OCI-LY7 (cell line): ENCODE measurements around the gene DNAAF8. TPM values are rescaled to one million over a fixed set of nuclear protein-coding genes. Genes with fewer than 3 reads are reported as not detected.
"Not testable (repeated sequence)": the region's sequence is repeated elsewhere in the genome, so short reads cannot be mapped to it uniquely, and the experiment has no call there.

Source experiments
- BruUV-seq: library from RNA; stranded (reverse); fragments of 400-500 nt; replicated peaks from 2 replicates; lab custom pipeline; 2021; lab: Mats Ljungman, UMichigan
- CTCF ChIA-PET: fragments of 300-600 bp; sonication (Branson Sonifier 250); formaldehyde crosslinking; loops from one replicate; lab custom pipeline; 2022; ENCODE audit warnings: antibody characterized with exemption; ENCODE audit not compliant: unreplicated experiment; lab: Charles Lee
- POLR2A ChIA-PET: fragments of 300-600 bp; sonication (Branson Sonifier 250); formaldehyde crosslinking; loops from one replicate; lab custom pipeline; 2022; ENCODE audit warnings: antibody characterized with exemption; lab: Charles Lee
- DNase-seq: peaks from one replicate; pipeline ENCODE4 v3.0.0-alpha.2; 2015; ENCODE audit warnings: low spot score
- H2AFZ ChIP-seq: fragments of 200-600 bp; sonication (generic), shearing (Covaris generic); 2 replicates; pipeline ENCODE4 v1.6.1; 2014; ENCODE audit warnings: mild to moderate bottlenecking, antibody characterized with exemption, low read length, moderate library complexity
- H3K27ac ChIP-seq: fragments of 200-600 bp; sonication (generic); 2 replicates; pipeline ENCODE4 v1.5.1; 2014; ENCODE audit warnings: mixed run types, low read depth, mild to moderate bottlenecking, moderate library complexity, low read length, inconsistent platforms; ENCODE audit not compliant: poor library complexity, severe bottlenecking
- H3K36me3 ChIP-seq: fragments of 200-600 bp; sonication (generic); 2 replicates; pipeline ENCODE4 v1.6.1; 2014; ENCODE audit warnings: mild to moderate bottlenecking, antibody characterized with exemption, low read length, moderate library complexity, mixed read lengths; ENCODE audit not compliant: insufficient read depth
- H3K4me1 ChIP-seq: fragments of 200-600 bp; sonication (generic); 2 replicates; pipeline ENCODE4 v1.5.1; 2014; ENCODE audit warnings: mild to moderate bottlenecking, low read length; ENCODE audit not compliant: insufficient read depth, poor library complexity, severe bottlenecking
- H3K4me2 ChIP-seq: fragments of 200-600 bp; sonication (generic); 2 replicates; pipeline ENCODE4 v1.6.1; 2014; ENCODE audit warnings: mild to moderate bottlenecking, low read length
- H3K4me3 ChIP-seq: fragments of 200-600 bp; sonication (generic); 2 replicates; pipeline ENCODE4 v1.5.1; 2014; ENCODE audit warnings: mild to moderate bottlenecking, low read depth, low read length; ENCODE audit not compliant: poor library complexity, severe bottlenecking
- H3K79me2 ChIP-seq: fragments of 200-600 bp; sonication (generic); 2 replicates; pipeline ENCODE4 v1.6.1; 2016; ENCODE audit warnings: low read depth, mild to moderate bottlenecking, low read length, moderate library complexity, mixed read lengths; ENCODE audit not compliant: insufficient read depth
- H3K9me2 ChIP-seq: fragments of 200-600 bp; sonication (generic); 2 replicates; pipeline ENCODE4 v1.6.1; 2016; ENCODE audit warnings: mild to moderate bottlenecking, low read length, mixed read lengths; ENCODE audit not compliant: insufficient read depth
- H3K9me3 ChIP-seq: fragments of 200-600 bp; sonication (generic); 2 replicates; pipeline ENCODE4 v1.6.1; 2014; ENCODE audit warnings: mild to moderate bottlenecking, mixed run types, low read length, mixed read lengths
- H4K20me1 ChIP-seq: fragments of 200-600 bp; sonication (generic); 2 replicates; pipeline ENCODE4 v1.6.1; 2014; ENCODE audit warnings: mild to moderate bottlenecking, antibody characterized with exemption, low read length, moderate library complexity, mixed read lengths; ENCODE audit not compliant: insufficient read depth
- EZH2phosphoT487 ChIP-seq: fragments of 200-600 bp; sonication (generic); IDR thresholded peaks from 2 replicates; pipeline ENCODE4 v1.6.1; 2018; ENCODE audit warnings: low read depth, borderline replicate concordance, mild to moderate bottlenecking, mixed run types, antibody characterized with exemption, low read length, moderate library complexity, mixed read lengths
- intact Hi-C: fragments of 100-400 bp; cut with micrococcal nuclease; formaldehyde crosslinking; loops from one replicate; pipeline ENCODE4 v1.10.0; 2022; ENCODE audit not compliant: unreplicated experiment
- total RNA-seq, 2 experiments: library from RNA; depleted of rRNA in 1 of 2; stranded (reverse); fragments of >200 nt in 1 of 2; shearing (Covaris generic) in 1 of 2; gene quantifications; 2 replicates each; pipeline ENCODE4 v1.2.3, GENCODE V29; 2014 to 2022
- TF ChIP-seq, protein P1 (sequence below): fragments of 200-600 bp; sonication (generic); conservative IDR thresholded peaks from 2 replicates; pipeline ENCODE4 v1.5.1; 2014; ENCODE audit warnings: mild to moderate bottlenecking, antibody characterized with exemption, low read length, moderate library complexity, mixed read lengths

Gene DNAAF8
- total RNA-seq, 2 experiments from 2014 or later = 0.38 to 1.1 TPM

DNA sequence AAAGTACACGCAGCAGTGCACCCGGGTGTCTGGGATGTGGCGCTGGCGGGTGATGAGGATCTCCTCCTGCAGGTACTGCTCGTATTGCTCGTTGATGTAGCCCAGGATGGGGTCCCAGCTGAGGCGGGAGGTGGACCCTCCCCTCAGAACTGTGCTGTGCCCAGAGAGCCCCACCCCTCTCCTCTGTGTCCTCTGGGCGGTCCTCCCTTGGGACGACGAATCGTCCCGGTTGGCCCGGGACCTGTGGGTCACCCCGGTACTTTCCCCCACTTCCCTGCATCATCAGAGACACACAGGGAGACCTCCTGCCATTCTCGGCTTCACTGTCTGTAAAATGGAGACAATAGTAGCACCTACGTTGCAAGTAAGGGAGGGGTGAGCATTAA, 49.6 kb downstream of the DNAAF8 start:
- Histone ChIP-seq H3K4me1 (no peaks in the 10 kb centered on the region), H3K36me3 (no peaks in the 10 kb centered on the region), H3K4me3 (no peak overlapping the region), H3K9me2 (no peaks in the 10 kb centered on the region), H3K4me2 (no peak overlapping the region), H3K9me3 (no peaks in the 10 kb centered on the region), H4K20me1 (no peaks in the 10 kb centered on the region), H2AFZ (no peak overlapping the region), H3K79me2 (no peaks in the 10 kb centered on the region), H3K27ac (no peak overlapping the region)
- TF ChIP-seq, protein P1, sequence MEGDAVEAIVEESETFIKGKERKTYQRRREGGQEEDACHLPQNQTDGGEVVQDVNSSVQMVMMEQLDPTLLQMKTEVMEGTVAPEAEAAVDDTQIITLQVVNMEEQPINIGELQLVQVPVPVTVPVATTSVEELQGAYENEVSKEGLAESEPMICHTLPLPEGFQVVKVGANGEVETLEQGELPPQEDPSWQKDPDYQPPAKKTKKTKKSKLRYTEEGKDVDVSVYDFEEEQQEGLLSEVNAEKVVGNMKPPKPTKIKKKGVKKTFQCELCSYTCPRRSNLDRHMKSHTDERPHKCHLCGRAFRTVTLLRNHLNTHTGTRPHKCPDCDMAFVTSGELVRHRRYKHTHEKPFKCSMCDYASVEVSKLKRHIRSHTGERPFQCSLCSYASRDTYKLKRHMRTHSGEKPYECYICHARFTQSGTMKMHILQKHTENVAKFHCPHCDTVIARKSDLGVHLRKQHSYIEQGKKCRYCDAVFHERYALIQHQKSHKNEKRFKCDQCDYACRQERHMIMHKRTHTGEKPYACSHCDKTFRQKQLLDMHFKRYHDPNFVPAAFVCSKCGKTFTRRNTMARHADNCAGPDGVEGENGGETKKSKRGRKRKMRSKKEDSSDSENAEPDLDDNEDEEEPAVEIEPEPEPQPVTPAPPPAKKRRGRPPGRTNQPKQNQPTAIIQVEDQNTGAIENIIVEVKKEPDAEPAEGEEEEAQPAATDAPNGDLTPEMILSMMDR = no peak
- no peak for TF ChIP-seq EZH2phosphoT487
- ChIA-PET POLR2A (no interaction called here), CTCF (no interaction called here)
- DNase-seq = no peak
- no TSS peak for BruUV-seq
- intact Hi-C loops = no loop called here

DNA sequence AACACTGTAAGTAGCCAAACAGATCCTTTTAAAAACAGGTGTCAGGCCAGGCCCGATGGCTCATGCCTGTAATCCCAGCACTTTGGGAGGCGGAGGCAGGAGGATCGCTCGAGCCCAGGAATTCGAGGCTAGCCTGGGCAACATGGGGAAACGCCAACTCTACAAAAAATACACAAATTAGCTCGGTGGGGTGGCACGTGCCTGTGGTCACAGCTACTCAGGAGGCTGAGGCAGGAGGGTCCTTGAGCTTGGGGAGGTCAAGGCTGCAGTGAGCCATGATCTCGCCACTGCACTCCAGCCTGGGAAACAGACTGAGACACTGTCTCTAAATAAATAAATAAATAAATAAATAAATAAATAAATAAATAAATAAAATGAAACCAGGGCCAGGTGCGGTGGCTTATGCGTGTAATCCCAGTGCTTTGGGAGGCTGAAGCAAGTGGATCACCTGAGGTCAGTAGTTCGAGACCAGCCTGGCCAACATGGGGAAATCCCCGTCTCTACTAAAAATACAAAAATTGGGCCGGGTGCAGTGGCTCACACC, 50.2 kb downstream of the DNAAF8 start:
- DNase-seq, H3K27ac ChIP-seq, H3K4me2 ChIP-seq, H2AFZ ChIP-seq, H3K9me3 ChIP-seq, CTCF ChIA-PET, BruUV-seq, H3K4me3 ChIP-seq, H4K20me1 ChIP-seq, H3K4me1 ChIP-seq, H3K36me3 ChIP-seq, intact Hi-C loops, H3K79me2 ChIP-seq, POLR2A ChIA-PET, H3K9me2 ChIP-seq: not testable (repeated sequence)

DNA sequence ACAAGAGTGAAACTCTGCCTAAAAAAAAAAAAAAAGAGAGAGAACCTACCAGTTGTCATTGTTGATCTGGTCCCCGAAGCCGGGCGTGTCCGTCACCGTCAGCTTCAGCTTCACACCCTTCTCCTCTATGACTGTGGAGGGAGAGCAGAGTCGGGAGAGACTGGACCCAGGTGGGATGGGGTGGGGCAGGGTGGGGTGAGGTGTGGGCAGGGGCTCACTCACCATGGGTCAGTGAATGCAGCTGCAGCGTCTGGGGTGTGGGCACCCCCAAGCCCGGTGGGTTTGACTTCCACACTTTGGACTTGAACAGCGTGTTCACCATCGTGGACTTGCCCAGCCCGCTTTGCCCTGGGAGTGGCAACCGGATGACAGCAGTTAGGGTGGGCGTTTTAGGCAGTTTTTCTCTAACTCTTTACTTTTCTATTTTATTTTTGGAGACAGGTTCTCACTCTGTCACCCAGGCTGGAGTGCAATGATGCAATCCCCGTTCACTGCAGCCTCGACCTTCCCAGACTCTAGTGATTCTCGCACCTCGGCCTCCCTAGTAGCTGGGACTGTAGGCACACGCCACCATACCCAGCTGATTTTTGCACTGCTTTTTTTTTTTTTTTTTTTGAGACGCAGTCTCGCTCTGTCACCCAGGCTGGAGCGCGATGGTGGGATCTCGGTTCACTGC, 51.6 kb downstream of the DNAAF8 start:
- ChIA-PET CTCF (no interaction called here), POLR2A (interaction anchor here (0.6 to 0.7 kb wide), 3 partner anchors 15 to 126 kb away, joined by 3 to 5 read pairs (median 3); no protein-coding TSS in a partner anchor)
- H3K9me2 ChIP-seq = no peaks in the 10 kb centered on the region
- no TSS peak for BruUV-seq
- H3K4me1 ChIP-seq = no peaks in the 10 kb centered on the region
- no peaks in the 10 kb centered on the region for H3K9me3 ChIP-seq
- H3K79me2 ChIP-seq = no peaks in the 10 kb centered on the region
- no peaks in the 10 kb centered on the region for H4K20me1 ChIP-seq
- intact Hi-C loops = no loop called here
- no peak overlapping the region for H3K4me3 ChIP-seq
- no peak for DNase-seq
- no peak overlapping the region for H3K27ac ChIP-seq
- H3K36me3 ChIP-seq = no peaks in the 10 kb centered on the region
- no peak overlapping the region for H3K4me2 ChIP-seq
- H2AFZ ChIP-seq = no peak overlapping the region
- TF ChIP-seq, protein P1 = no peak
- no peak for TF ChIP-seq EZH2phosphoT487
